ENCODE measurements around the gene GRID2IP.
"Not testable (repeated sequence)": the region's sequence is repeated elsewhere in the genome, so short reads cannot be mapped to it uniquely, and the experiment has no call there.

The GRID2IP gene

GRCh38 chr7:6579446-6579845 lies 28.2 kb upstream of the GRID2IP start:
- peak overlapping the region; percentile 87; the same call in 1 of the 2 replicates for H3K27ac ChIP-seq
- no peak for DNase-seq (ENCODE audit: low spot score)
- ChIA-PET CTCF (interaction anchor here (2.2 kb wide), 1 partner anchor 10 kb away, joined by 8 read pairs; the partner anchor contains the start of gene INTS15), POLR2A (ENCODE audit: low non-redundant PET) (no interaction called here)
- TF ChIP-seq, protein P1, sequence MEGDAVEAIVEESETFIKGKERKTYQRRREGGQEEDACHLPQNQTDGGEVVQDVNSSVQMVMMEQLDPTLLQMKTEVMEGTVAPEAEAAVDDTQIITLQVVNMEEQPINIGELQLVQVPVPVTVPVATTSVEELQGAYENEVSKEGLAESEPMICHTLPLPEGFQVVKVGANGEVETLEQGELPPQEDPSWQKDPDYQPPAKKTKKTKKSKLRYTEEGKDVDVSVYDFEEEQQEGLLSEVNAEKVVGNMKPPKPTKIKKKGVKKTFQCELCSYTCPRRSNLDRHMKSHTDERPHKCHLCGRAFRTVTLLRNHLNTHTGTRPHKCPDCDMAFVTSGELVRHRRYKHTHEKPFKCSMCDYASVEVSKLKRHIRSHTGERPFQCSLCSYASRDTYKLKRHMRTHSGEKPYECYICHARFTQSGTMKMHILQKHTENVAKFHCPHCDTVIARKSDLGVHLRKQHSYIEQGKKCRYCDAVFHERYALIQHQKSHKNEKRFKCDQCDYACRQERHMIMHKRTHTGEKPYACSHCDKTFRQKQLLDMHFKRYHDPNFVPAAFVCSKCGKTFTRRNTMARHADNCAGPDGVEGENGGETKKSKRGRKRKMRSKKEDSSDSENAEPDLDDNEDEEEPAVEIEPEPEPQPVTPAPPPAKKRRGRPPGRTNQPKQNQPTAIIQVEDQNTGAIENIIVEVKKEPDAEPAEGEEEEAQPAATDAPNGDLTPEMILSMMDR (conservative IDR thresholded peaks at IDR 0.05; ENCODE audit: low read depth), result no peak

- ChIA-PET CTCF (interaction anchor here (0.5 to 2.6 kb wide), 3 partner anchors 11 to 1695 kb away, joined by 3 to 12 read pairs (median 4); partner anchors contain the start of genes INTS15 and RADIL), POLR2A (ENCODE audit: low non-redundant PET) (no interaction called here)
- peak overlapping the region; percentile 87 for H3K27ac ChIP-seq
- TF ChIP-seq, protein P1 (conservative IDR thresholded peaks at IDR 0.05; ENCODE audit: low read depth), result no peak
- DNase-seq (ENCODE audit: low spot score), result no peak
These were observed 27.1 kb upstream of the GRID2IP start for GRCh38 chr7:6578114-6579084.

DNA sequence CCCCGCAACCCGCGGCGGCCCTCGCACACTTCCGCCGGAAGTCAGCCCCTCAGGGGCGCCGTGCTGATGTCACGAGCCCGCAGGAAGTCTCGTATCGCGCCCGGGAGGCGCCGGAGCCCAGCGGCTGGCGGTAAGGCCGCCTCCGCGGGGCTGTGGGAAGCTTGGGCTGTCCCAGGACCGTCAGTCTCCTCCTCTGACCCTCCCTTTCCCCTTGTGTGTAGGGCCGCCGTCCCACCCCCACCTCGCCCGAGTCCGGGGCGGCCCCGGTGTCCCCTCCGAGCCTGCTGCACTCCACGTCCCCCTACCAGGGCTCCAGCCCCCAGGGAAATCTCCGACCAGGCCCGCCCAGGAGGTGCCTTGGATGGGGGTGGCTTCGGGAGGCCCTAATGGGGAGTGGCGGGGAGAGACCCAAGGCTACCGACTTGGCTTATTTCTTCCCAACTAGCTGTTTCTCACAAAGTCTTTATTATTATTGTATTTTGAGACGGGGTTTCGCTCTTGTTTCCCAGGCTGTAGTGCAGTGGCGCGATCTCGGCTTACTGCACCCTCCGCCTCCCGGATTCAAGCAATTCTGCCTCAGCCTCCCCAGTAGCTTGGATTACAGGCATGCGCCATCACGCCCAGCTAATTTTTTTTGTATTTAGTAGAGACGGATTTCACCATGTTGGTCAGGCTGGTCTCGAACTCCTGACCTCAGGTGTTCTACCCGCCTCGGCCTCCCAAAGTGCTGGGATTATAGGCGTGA lies 26.3 kb upstream of the GRID2IP start, which contains the start of gene ZDHHC4:
Gene ZDHHC4 (plus strand): TSS at position 86 of the 745 bp plus-strand sequence. CDS start 3,108 bp downstream, outside the sequence.
- ChIA-PET CTCF (interaction anchor here (0.7 to 2.6 kb wide), 2 partner anchors 12 to 63 kb away, joined by 4 to 12 read pairs; partner anchors contain the start of gene INTS15), POLR2A (ENCODE audit: low non-redundant PET) (no interaction called here)
- TF ChIP-seq, protein P1 (conservative IDR thresholded peaks at IDR 0.05; ENCODE audit: low read depth), result no peak
- peak within 1 kb of the TSS; percentile 87 for H3K27ac ChIP-seq
- peak; percentile 97 for DNase-seq (ENCODE audit: low spot score)

DNA sequence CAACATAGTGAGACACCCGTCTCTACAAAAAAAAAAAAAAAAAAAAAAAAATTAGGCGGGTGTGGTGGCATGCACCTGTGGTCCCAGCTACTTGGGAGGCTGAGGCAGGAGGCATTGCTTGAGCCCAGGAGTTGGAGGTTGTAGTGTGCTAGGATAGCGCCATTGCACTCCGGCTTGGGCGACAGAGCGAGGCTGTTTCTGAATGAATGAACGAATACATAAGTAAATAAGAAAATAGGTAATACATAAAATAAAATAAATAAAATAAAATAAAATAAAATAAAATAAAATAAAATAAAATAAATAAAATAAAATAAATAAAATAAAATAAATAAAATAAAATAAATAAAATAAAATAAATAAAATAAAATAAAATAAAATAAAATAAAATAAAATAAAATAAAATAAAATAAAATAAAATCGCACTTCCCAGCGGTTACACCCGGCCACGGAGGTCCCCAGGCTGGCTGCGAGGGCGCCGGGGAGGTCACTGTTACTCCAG lies 25.7 kb upstream of the GRID2IP start:
- H3K27ac ChIP-seq, result peak overlapping the region; percentile 87
- DNase-seq (ENCODE audit: low spot score), result not testable (repeated sequence)
- ChIA-PET CTCF (interaction anchor here (2.6 kb wide), 1 partner anchor 13 kb away, joined by 12 read pairs; the partner anchor contains the start of gene INTS15), POLR2A (ENCODE audit: low non-redundant PET) (interaction anchor here (0.6 kb wide), 1 partner anchor 26 kb away, joined by 3 read pairs; no protein-coding TSS in a partner anchor)

- DNase-seq (ENCODE audit: low spot score), result no peak
- CTCF ChIA-PET, result interaction anchor here (1.1 to 2.6 kb wide), 2 partner anchors 14 to 60 kb away, joined by 4 to 12 read pairs; partner anchors contain the start of gene INTS15
- TF ChIP-seq, protein P1 (conservative IDR thresholded peaks at IDR 0.05; ENCODE audit: low read depth), result no peak
- H3K27ac ChIP-seq, result peak overlapping the region; percentile 87
- POLR2A ChIA-PET (ENCODE audit: low non-redundant PET), result interaction anchor here (0.6 kb wide), 2 partner anchors 15 to 25 kb away, joined by 3 to 7 read pairs; no protein-coding TSS in a partner anchor
These were observed 25.0 kb upstream of the GRID2IP start for GRCh38 chr7:6576024-6576866.
